IgD-negative memory B cell (primary cell): Measurements from ENCODE around the gene THAP12. TPM values are rescaled to one million over a fixed set of nuclear protein-coding genes. Genes with fewer than 3 reads are reported as not detected.

Experiments
- H3K27ac Mint-ChIP-seq, 3 donors: one replicate each; pipeline ENCODE4 v1.8.0; 2020 to 2022; ENCODE audit warnings: mild to moderate bottlenecking in 3 of 3, mixed read lengths in 3 of 3, moderate library complexity in 1 of 3
- H3K27me3 Mint-ChIP-seq: one replicate; pipeline ENCODE4 v1.8.0; 2021; ENCODE audit warnings: mixed read lengths
- H3K36me3 Mint-ChIP-seq: one replicate; pipeline ENCODE4 v1.8.0; 2020; ENCODE audit warnings: mild to moderate bottlenecking, mixed read lengths
- H3K4me1 Mint-ChIP-seq, 3 donors: one replicate each; pipeline ENCODE4 v1.8.0; 2020 to 2022; ENCODE audit warnings: mixed read lengths in 3 of 3, mild to moderate bottlenecking in 1 of 3
- H3K4me3 Mint-ChIP-seq, 4 donors: one replicate each; pipeline ENCODE4 v1.8.0; 2020 to 2022; ENCODE audit warnings: mild to moderate bottlenecking in 4 of 4, mixed read lengths in 4 of 4, moderate library complexity in 3 of 4
- H3K9me3 Mint-ChIP-seq, 3 donors: one replicate each; pipeline ENCODE4 v1.8.0; 2020 to 2021; ENCODE audit warnings: mixed read lengths in 3 of 3, mild to moderate bottlenecking in 1 of 3
- polyA plus RNA-seq: library from polyadenylated mRNA; unstranded; fragments of 300-500 nt; fragmentation: Illumina TruSeq; gene quantifications from one replicate; pipeline ENCODE4 v1.2.3, GENCODE V29; 2021

THAP12 gene
- polyA plus RNA-seq, 1 donor from 2014 or later, result 62.7 TPM

DNA sequence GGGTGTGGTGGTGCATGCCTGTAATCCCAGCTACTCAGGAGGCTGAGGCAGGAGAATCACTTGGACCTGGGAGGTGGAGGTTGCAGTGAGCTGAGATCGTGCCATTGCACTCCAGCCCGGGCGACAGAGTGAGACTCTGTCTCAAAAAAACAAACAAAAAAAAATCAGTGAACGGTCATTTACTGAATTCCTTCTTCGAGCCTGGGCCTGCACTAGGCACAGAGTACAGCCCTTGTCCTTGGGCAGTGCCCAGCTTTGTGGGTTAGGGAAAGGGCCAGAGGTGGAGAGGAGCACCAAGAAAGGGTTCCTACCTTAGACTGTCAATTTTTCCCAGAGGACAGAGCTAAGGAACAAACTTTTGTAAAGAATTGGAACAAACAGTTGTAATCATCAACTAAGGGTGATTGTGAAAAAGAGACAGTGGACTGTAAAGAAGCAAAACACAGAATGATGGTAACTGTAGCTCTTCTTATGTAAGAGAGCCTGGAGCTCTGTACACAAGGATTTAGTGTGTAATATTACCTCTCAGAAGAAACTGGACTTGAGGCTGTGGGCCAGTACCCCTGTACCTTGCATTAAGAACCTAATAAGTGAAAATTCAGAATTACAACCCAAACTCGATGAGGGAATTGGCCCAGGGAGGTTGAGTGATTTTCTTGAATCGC is 11.0 kb upstream of the THAP12 start:
- Mint-ChIP-seq H3K27me3 (no peaks in the 10 kb centered on the region), H3K4me1 (peaks cover 3 to 10% (median 6%) of the 10 kb centered on the region in 3 donors)

DNA sequence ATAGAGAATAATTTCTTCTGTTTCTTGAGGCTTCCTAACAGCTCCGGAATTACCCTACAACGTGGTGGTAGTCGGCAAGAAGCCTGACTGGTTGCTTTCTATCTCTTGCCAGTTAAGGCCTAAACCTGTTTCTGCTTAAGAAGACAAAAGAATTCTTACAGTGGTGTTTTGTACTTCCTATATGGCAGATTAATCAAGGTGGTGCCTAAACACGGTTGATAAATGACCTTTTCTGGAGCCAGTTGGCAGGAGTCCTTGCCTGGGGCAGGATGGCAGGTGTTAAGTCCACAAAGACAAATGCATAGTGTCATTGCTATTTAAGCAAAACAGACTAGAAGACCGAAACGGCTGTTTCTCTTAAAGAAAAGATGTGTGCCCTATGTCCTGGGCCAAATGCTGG is 10.1 kb upstream of the THAP12 start:
- no peak overlapping the region for H3K4me3 Mint-ChIP-seq
- H3K27ac Mint-ChIP-seq, result no peak overlapping the region
- H3K27me3 Mint-ChIP-seq, result no peaks in the 10 kb centered on the region
- peaks cover 2 to 10% (median 6%) of the 10 kb centered on the region in 3 donors for H3K4me1 Mint-ChIP-seq
- peaks cover 3% of the 10 kb centered on the region for H3K36me3 Mint-ChIP-seq
- no peaks in the 10 kb centered on the region for H3K9me3 Mint-ChIP-seq

More for the DNA sequence above, 11.0 kb upstream of the THAP12 start:
- Mint-ChIP-seq H3K4me3 (no peak overlapping the region), H3K36me3 (peaks cover 3% of the 10 kb centered on the region), H3K27ac (no peak overlapping the region), H3K9me3 (no peaks in the 10 kb centered on the region)

- Mint-ChIP-seq H3K4me3 (no peak overlapping the region), H3K27ac (no peak overlapping the region), H3K9me3 (no peaks in the 10 kb centered on the region), H3K4me1 (peaks cover 10 to 15% (median 14%) of the 10 kb centered on the region in 3 donors), H3K36me3 (peaks cover 7% of the 10 kb centered on the region), H3K27me3 (no peaks in the 10 kb centered on the region)
Observed at GRCh38 chr11:76388408-76388807, 7.5 kb upstream of the THAP12 start.

GRCh38 chr11:76385903-76386302 is 5.0 kb upstream of the THAP12 start:
- Mint-ChIP-seq H3K4me3 (peak overlapping the region in 2 of 4 donors; percentile 17 to 70), H3K36me3 (peaks cover 7% of the 10 kb centered on the region), H3K9me3 (no peaks in the 10 kb centered on the region), H3K27ac (no peak overlapping the region), H3K4me1 (peaks cover 20 to 27% (median 26%) of the 10 kb centered on the region in 3 donors), H3K27me3 (no peaks in the 10 kb centered on the region)

DNA sequence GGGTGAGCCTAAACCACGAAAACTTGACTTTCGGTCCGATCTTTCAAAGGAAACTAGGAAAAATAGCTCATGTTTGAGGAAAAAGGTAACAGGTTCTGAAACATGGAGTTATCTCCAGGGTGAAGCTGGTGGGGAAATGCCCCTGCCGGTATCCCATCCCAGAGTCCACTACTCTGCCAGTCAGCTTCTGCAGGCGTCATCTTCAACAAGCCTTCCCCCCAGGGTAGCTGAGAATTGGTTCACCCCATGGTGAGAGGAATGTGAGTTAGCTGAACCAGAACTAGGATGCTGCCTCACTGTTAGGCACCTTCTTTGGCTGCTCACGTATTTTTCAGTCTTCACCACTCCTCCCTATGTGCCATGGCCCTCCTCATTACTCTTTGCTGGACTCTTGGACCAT is 1.3 kb upstream of the THAP12 start:
- no peaks in the 10 kb centered on the region for H3K9me3 Mint-ChIP-seq

DNA sequence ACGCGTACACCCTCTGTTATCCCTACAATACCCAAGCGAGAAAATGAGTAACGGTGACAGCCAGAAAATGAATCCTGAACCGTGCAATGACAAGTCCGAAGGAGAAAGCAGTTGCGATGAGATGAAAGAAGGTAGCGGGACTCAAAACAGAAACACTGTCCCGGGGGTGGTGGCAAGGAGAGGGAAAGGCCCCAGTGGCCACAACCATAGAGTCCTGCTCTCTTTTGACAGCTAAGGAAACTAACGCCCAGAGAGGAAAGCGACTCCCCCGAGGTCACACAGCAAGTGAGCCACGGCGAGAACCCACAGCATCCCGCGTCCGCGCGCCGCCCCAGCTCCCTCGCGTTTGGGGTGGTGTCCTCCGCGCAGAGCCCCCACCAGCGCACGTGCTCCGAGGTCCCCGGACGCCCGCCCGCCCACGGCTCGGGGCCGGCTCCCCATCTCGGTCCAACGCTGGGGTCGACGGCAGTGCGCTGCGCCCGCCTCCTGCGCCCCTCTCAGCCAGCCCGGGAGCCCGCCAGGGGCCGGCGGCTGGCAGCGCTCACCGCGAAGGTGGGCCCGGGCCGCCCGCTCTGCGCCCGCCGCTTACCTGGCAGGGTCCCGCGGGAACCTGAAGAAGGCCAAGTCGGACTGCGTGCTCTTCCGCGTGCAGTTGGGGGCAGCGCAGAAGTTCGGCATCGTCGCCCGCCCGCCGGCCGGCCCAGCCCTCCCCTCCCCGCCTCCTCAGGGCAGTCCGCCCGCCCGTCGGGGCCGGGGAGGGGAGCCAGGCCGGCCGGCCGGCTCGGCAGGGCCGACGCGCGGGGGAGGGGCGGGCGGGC is 564 bp downstream of the THAP12 start:
- Mint-ChIP-seq H3K36me3 (peaks cover 3% of the 10 kb centered on the region), H3K4me3 (peak overlapping the region; percentile 91 to 99 (median 96)), H3K27ac (peak overlapping the region; percentile 85 to 95 (median 91)), H3K4me1 (peaks cover 48 to 59% (median 54%) of the 10 kb centered on the region in 3 donors), H3K27me3 (no peaks in the 10 kb centered on the region), H3K9me3 (no peaks in the 10 kb centered on the region)

More for the DNA sequence above, 1.3 kb upstream of the THAP12 start:
- Mint-ChIP-seq H3K4me1 (peaks cover 38 to 48% (median 42%) of the 10 kb centered on the region in 3 donors), H3K36me3 (peaks cover 3% of the 10 kb centered on the region), H3K27ac (no peak overlapping the region), H3K4me3 (peak overlapping the region; percentile 59 to 99 (median 82)), H3K27me3 (no peaks in the 10 kb centered on the region)

GRCh38 chr11:76379807-76380158 is 1.1 kb downstream of the THAP12 start:
- Mint-ChIP-seq H3K27me3 (no peaks in the 10 kb centered on the region), H3K4me3 (peak overlapping the region; percentile 90 to 98 (median 92)), H3K27ac (peak overlapping the region; percentile 85 to 95 (median 91)), H3K4me1 (peaks cover 52 to 61% (median 54%) of the 10 kb centered on the region in 3 donors), H3K9me3 (no peaks in the 10 kb centered on the region), H3K36me3 (peaks cover 3% of the 10 kb centered on the region)

DNA sequence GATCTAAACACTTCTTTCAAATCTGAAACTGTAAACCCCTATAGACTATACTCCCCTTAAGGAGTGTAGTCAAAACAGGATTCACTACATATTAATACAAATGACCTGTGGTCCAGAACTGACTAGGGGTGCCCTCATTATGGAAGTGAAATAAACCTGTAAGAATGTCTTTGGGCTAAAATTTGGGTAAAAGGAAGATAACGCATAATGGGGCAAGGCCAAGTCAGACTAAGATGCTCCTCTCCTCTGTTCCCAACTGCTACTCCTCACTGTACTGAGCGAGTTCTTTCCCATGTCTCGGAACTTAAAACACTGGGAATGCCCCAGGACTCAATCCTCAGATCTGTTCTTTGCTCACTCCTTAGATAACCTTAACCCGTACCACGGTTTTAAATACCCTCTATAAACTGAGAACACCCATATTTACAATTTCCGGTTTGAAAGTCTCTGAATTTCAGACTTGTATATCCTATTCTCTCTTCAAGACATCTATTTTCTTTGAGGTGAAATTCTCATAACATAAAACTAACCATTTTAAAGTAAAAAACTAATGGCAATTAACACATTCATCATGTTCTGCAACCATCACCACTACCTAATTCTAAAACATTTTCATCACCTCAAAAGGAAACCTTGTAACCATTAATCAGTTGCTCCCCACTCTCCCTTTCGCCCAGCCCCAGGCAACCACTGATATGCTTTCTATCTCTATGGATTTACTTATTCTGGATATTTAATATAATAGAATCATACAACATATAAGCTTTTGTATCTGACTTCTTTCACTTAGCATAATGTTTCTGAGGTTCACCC is 4.0 kb downstream of the THAP12 start:
- peak overlapping the region in 3 of 4 donors; percentile 63 to 89 (median 71) for H3K4me3 Mint-ChIP-seq
- H3K36me3 Mint-ChIP-seq, result no peaks in the 10 kb centered on the region
- no peaks in the 10 kb centered on the region for H3K9me3 Mint-ChIP-seq
- H3K4me1 Mint-ChIP-seq, result peaks cover 43 to 51% (median 48%) of the 10 kb centered on the region in 3 donors
- no peaks in the 10 kb centered on the region for H3K27me3 Mint-ChIP-seq
- peak overlapping the region; percentile 45 to 74 (median 46) for H3K27ac Mint-ChIP-seq

- Mint-ChIP-seq H3K9me3 (no peaks in the 10 kb centered on the region), H3K27me3 (no peaks in the 10 kb centered on the region), H3K4me1 (peaks cover 23 to 51% (median 45%) of the 10 kb centered on the region in 3 donors), H3K4me3 (peak overlapping the region in 1 of 4 donors; percentile 15), H3K27ac (no peak overlapping the region), H3K36me3 (no peaks in the 10 kb centered on the region)
Observed at GRCh38 chr11:76371170-76371569, 9.8 kb downstream of the THAP12 start.

- Mint-ChIP-seq H3K36me3 (peaks cover under 1% of the 10 kb centered on the region), H3K27ac (no peak overlapping the region), H3K4me3 (no peak overlapping the region)
Observed at GRCh38 chr11:76369406-76369805, 11.5 kb downstream of the THAP12 start.

DNA sequence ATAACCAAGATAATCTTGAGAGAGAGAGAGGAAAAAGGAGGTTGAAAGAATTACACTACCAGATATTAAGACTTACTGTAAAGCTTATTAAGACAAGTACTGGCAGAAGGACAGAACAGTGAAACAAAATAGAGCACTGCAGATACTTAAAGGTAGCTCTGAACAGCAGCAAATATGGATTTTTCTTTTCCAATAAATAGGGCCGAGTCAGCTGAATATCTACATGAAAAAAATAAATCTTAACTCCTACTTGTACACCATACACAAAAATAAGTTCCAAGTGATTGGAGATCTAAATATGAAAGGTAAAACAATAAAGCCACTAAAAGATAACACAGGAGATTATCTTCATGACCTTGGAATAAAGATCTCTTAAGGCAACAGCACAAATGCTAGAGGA is 12.4 kb downstream of the THAP12 start:
- Mint-ChIP-seq H3K4me3 (no peak overlapping the region), H3K4me1 (peaks cover 27 to 46% (median 36%) of the 10 kb centered on the region in 3 donors), H3K27ac (peak overlapping the region in 1 of 3 donors; percentile 6)

More at GRCh38 chr11:76369406-76369805, 11.5 kb downstream of the THAP12 start:
- Mint-ChIP-seq H3K4me1 (peaks cover 26 to 49% (median 42%) of the 10 kb centered on the region in 3 donors), H3K9me3 (no peaks in the 10 kb centered on the region), H3K27me3 (no peaks in the 10 kb centered on the region)

DNA sequence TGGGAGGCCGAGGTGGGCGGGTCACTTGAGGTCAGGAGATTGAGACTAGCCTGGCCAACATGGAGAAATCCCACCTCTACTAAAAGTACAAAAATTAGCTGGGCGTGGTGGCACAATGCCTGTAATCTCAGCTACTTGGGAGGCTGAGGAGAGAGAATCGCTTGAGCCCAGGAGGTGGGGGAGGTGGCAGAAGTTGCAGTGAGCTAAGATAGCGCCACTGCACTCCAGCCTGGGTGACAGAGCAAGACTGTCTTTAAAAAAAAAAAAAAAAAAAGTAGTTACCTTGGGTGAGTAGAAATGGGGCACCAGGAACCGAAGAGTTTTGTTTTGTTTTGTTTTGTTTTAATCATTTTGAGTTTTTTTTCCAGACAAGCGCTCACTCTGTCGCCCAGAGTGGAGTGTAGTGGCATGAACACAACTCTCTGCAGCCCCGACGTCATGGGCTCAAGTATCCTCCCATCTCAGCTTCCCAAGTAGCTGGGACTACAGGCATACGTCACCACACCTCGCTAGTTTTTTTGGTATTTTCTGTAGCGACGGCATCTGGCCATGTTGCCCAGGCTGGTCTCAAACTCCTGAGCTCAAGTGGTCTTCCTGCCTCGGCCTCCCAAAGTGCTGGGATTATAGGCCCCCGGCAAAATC is 15.8 kb downstream of the THAP12 start:
- H3K27me3 Mint-ChIP-seq, result no peaks in the 10 kb centered on the region
- H3K4me3 Mint-ChIP-seq, result no peak overlapping the region
- no peak overlapping the region for H3K27ac Mint-ChIP-seq
- peaks cover 3% of the 10 kb centered on the region for H3K36me3 Mint-ChIP-seq
- peaks cover 27 to 36% (median 30%) of the 10 kb centered on the region in 3 donors for H3K4me1 Mint-ChIP-seq
- H3K9me3 Mint-ChIP-seq, result no peaks in the 10 kb centered on the region

More for the DNA sequence above, 12.4 kb downstream of the THAP12 start:
- Mint-ChIP-seq H3K27me3 (no peaks in the 10 kb centered on the region), H3K36me3 (peaks cover 3% of the 10 kb centered on the region), H3K9me3 (no peaks in the 10 kb centered on the region)

GRCh38 chr11:76362716-76363115 is 18.2 kb downstream of the THAP12 start:
- Mint-ChIP-seq H3K4me1 (peaks cover 11 to 23% (median 17%) of the 10 kb centered on the region in 3 donors), H3K4me3 (no peak overlapping the region), H3K27me3 (no peaks in the 10 kb centered on the region), H3K36me3 (peaks cover 8% of the 10 kb centered on the region), H3K27ac (no peak overlapping the region), H3K9me3 (no peaks in the 10 kb centered on the region)

- peaks cover 11% of the 10 kb centered on the region for H3K36me3 Mint-ChIP-seq
- no peaks in the 10 kb centered on the region for H3K27me3 Mint-ChIP-seq
- peaks cover 9 to 22% (median 12%) of the 10 kb centered on the region in 3 donors for H3K4me1 Mint-ChIP-seq
- no peaks in the 10 kb centered on the region for H3K9me3 Mint-ChIP-seq
- no peak overlapping the region for H3K4me3 Mint-ChIP-seq
- no peak overlapping the region for H3K27ac Mint-ChIP-seq
Observed at GRCh38 chr11:76361776-76362175, 19.2 kb downstream of the THAP12 start.
